GM21447 (cell line): Measurements from ENCODE around the gene STON2.
"Not testable (repeated sequence)": the region's sequence is repeated elsewhere in the genome, so short reads cannot be mapped to it uniquely, and the experiment has no call there.

Experiments
- ATAC-seq: cut with Tn5 transposase; IDR thresholded peaks from one replicate; pipeline ENCODE4 v1.9.1; 2021; ENCODE audit not compliant: unreplicated experiment

STON2 gene, protein sequence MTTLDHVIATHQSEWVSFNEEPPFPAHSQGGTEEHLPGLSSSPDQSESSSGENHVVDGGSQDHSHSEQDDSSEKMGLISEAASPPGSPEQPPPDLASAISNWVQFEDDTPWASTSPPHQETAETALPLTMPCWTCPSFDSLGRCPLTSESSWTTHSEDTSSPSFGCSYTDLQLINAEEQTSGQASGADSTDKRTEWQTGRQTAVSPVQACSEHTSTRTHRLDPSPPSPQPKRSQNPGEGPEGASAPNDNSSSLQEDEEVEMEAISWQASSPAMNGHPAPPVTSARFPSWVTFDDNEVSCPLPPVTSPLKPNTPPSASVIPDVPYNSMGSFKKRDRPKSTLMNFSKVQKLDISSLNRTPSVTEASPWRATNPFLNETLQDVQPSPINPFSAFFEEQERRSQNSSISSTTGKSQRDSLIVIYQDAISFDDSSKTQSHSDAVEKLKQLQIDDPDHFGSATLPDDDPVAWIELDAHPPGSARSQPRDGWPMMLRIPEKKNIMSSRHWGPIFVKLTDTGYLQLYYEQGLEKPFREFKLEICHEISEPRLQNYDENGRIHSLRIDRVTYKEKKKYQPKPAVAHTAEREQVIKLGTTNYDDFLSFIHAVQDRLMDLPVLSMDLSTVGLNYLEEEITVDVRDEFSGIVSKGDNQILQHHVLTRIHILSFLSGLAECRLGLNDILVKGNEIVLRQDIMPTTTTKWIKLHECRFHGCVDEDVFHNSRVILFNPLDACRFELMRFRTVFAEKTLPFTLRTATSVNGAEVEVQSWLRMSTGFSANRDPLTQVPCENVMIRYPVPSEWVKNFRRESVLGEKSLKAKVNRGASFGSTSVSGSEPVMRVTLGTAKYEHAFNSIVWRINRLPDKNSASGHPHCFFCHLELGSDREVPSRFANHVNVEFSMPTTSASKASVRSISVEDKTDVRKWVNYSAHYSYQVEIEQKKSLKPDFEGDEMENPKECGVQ

DNA sequence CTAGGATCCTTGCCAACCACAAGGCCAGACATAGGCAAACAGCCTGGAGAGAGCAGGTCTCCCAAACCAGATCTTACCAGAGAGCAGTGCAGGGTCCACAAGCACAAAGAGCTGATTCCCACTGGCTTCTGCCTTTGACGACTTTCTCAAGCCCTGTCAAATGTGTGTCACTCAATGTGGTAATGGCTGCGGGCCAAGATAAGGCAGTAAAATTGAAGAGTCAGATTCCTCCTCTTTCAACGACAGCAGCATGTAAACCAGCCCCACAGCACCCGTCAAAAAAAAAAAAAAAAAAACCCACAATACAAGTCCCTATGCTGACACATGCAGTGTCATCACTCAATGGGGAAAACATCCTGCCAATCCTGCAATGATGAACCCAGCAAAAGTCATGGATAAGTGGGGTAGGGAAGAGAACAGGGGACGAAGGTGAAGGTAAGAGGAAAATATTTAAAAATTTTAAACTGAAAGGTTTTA is at the start of gene STON2:
Gene STON2, minus strand, starts transcription at position 123 of the 477 bp plus-strand sequence. CDS start 1,942 bp downstream, outside the sequence.
- ATAC-seq, result no peak

DNA sequence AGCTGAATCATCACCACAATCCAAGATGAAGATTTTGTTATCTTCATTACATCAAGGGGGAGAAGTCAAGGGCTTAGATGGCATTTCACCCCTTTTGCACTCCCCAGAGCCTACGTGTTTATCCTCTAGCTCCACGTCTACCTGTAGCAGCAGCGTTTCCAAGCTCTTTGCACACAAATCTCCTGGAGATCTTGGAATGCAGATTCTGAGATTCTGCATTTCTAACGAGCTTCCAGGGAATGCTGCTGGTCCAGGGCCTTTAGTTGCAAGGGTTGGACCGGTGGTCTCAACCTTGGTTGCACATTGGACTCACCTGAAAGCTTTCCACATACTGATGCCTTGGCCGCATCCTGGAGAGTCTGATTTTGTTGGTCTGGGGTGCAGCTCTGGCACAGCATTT is 49.5 kb upstream of the STON2 start:
- ATAC-seq, result no peak

DNA sequence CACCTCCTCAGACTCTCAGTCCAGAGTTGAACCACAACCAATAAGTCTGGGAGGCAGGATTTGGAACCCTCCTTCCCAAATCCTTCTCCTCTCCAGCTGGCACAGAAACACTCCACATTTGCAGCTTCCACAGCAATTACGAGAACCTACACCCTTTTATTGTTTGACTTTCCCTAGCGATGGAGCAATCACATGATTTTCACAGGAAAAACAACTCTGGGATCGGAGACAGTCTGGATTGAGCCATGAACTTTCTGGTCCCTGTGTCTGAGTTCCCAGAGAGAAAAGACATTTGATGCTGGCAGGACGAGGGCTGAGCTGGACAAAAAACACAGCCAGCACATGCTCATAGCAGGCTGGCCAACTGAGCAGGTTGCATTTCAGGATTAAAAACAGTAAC is 49.0 kb upstream of the STON2 start:
- ATAC-seq, result no peak

DNA sequence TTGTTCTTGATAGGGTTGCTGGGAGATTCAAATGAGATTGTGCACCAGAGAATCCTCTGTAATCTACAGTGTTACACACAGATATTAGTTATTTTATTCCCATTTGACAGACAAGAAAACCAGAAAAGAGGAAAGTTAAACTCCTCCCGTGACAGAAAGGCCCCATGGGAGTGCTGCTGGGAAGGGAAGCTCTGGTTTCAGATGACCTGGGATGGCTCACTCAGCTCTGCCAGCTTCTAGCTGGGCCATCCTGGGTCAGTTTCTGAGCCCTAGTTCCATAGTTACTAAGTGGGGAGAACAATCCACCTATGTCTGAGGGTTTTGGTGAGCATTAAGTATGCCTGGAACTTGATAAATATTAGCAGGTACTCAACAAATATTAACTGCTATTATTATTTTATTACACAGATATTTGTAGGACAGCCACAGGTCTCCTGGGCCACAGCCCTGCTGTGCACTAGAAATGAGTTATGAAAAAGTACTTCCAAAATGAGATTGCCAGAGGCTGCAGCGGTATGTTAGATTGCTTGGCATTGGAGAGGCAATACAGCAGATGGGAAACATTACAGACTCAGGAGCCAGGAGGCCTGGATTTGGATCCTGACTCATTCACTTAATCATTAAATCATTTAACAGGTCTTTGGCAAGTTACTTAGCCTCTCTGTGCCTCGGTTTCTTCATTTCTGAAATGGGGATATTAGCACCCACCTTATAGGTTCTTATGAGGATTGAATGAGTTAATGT is 47.1 kb upstream of the STON2 start:
- ATAC-seq, result no peak

DNA sequence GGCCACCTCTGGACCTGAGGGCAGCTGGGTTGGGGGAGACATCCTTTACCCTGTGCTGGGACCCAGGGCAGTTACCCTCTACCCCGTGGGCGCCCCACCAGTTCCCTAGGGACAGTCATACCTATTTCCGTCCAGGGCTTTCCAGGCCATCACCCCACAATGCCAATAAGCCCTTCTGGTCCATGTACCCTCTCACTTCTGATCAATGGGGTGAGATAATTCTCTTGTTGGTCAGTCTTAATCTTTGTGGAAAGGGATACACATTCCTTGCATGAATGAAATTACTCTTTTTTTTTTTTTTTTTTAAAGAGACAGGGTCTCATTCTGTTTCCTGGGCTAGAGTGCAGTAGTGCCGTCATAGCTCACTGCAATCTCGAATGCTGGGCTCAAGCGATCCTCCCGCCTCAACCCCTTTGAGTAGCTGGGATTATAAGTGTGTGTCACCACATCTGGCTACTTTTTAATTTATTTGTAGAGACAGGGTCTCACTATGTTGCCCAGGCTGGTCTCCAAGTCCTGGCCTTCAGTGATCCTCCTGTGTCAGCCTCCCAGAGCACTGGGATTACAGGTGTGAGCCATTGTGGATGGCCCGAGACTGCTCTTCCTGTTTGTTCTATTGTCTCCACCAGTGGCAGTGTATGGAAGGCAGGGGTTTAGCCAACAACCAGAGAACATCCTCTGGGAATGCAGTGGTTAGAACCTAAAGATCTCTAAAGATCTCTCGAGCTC is 46.3 kb upstream of the STON2 start:
- no peak for ATAC-seq

DNA sequence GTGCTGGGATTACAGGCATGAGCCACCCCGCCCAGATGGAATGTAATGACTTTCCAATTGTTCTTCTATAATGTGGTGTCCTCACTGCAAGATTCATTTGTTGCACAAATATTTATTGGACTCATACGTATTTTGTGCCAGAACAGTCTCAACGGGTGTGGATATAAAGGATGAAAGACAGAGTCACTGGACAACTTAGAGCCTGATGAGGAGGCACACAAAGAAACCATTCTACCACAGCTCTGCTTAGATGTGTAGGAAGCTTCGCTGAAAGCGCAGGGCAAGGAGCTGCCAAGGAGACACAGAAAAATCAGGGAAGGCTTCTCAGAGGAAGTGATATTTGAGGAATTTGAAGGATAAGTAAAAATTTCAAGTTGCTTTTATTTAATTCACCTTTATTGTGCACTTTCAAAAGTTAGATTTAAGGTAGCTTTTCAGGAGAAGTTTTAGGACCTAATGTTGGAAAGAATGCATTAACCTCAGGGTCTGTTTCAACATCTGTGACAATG is 41.6 kb upstream of the STON2 start:
- ATAC-seq, result no peak

DNA sequence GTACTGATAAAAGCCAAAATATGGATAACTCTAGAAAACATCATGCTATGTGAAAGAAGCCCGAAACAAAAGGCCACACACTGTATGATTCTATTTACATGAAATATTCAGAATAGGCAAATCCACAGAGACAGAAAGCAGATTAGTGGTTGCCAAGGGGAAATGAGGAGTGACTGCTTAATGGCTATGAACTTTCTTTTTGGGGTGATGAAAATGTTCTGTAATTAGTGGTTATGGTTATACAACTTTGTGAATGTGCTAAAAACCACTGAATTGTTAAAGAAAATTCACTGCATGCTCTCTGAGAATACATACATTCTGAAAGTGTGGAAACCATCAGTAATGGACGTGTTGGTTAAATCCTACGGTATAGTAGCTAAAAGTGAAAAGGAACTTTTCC is 39.9 kb upstream of the STON2 start:
- ATAC-seq, result no peak

DNA sequence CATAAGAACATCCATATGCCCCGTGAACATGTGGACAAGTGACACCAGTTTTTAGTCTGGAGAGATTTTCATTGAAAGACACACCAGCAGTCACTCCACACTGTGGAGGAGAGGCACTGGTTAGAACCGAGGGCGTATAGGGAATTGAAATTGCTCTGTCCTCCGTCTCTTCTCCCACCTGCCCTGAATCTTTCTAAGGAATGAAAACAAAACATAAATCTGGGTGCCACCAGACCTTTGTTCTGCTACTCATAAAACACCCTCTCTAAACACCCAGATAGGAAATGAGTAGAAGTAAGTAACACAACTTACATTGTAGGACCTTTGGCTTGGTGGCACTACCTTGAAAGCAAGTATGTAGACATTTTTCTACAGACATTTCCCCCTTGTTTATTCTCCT is 37.1 kb upstream of the STON2 start:
- ATAC-seq, result no peak

DNA sequence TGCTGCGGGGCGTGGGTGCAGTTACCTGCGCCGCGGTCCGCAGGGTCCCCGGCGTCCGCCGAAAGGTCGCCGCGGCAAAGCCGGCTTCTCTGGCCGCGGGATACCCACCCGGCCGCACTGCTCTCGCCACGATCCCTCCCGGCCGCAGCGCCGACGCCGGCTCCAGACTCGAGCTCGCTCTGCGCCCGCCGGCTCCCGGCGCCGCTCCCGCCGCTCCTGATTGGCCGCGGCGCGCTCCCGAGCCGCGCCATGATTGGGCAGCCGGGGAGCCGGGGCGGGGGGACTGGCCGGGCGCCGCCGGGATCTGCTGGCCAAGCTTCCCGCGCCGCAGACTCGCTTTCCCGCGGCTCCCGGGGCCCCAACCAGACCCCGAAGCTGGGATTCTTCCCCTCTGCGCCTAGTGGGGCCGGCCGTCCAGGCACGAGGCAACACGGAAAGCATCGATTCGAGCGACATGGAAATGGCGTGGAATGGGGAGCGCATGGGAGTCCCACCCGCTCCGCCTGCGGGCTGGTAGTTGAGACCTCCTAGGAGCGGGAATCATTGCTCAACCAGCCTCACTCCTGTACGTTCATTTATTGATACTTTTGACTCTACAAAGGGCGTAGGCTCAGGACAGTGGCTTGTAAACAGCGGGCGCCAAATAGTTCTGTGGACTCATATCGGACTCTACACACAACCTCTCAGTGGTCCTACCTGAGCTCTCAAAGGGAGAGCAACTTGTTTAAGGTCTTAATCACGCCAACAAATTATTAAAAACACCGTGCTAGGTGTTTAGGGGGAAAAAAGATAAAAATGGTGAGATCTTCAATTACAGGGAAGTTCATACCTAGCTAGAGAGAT is 36.4 kb upstream of the STON2 start:
- ATAC-seq, result peak; percentile 74

DNA sequence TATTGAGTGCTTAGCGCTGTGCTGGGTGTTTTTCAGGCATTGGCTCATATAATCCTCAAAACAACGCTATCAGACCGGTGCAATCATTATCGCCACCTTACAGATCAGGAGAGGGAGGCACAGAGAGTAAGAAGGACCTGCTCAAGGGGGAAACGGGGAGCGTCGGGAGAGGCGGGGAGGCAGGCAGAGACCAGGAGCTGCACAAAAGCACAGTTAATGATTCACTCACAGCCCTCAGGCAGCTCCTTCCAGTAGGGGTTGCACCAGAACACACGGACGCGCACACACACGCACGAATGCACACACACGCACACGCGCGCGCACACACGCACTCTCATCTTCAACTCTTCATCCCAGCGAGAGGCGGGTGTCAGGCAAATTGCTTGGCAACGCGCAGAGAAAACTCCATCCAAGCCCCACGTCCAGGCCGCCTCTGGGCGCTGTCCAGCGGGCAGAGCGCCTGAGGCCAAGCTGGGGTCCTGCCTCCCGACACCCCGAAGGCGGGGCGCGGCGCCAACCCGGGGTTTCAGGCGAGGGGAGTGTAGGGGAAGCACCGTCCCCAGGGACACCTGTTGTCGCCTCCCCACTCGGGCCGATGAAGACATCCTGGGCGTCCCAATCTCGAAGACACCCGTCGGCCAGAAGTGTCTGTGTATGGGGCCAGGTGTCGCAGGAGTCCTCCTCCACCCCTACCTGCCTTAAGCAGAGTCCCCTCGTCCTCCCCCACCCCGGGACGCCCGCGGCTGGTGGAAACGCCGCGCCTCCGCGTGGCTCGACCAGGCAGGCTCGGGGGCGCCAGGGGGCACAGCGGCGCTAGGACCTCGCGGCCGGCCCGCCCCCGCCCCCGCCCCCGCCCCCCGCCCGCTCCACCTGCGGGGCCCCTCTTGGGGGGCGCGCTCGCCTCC is 35.5 kb upstream of the STON2 start:
- peak; percentile 44 for ATAC-seq

DNA sequence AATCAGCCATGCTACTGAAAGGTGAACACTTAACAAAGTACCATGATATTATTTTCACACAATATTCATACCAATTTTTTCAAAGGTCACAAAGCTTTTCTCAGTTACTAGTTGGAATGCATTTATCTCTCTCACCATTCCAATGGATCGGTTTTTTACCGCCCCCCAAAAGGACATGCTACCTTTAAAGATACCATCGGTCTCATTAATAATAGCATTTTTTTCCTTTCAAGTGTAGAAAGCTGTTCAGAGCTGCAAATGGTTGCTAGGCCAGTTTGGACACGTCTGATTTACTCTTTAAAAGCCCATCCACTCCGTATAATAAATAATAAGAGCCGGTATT is 34.9 kb upstream of the STON2 start:
- no peak for ATAC-seq

DNA sequence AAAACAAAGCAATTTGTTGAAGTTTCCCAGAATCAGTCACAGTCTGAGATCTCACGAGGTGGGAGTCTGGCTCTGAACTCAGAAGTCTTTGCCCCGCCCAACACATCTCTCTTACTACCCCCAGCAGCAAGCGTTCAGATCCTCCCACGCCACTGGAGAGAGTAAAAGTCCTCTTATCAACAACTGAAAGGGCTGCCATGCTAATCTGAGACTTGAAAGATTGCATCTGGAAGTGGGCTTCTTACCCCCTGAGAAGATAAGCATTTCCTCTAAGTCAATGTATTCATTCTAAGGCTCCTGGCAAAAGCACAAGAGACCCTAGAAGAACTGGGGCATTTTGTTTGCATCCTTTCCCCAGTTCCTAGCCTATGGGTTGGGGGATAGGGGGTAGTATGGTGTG is 34.1 kb upstream of the STON2 start:
- no peak for ATAC-seq

DNA sequence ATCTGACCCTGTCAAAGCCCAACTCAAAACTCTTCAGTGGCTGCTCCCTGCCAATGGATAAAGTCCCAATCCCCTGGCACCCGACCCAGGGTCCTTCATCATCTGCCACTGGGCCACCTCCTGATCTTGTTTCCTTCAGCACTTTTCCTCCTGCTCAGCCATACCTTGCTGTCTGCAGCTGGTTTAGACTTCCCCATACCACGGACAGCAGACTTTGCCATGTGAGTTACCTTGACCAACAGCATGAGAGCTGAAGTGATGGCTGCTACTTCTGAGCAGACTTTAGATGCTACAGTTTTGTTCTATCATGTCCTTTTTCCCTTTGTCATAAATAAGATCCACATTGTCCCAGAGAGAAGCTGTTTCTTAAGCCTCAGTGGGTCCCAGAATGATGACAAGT is 33.3 kb upstream of the STON2 start:
- no peak for ATAC-seq

DNA sequence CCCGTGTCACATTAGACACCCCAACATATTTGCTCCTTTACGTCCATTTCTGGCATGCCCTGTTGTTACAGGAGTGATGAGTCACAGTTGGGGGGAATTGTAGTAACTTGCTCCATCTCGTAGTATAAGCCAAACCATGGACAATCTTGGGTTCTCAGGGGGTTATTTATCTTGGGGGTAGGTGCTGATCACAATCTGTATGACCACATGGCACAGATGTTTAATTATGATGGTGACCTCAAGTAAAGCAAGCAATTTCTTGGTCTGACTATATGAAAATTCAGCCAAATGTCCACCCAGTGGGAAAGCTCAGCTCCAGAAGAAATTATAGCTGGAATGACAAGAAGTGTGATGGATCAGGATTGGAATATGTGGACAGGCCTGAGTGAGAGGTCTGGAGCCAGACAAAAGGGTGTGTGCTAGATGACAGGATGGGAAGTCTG is 32.1 kb upstream of the STON2 start:
- ATAC-seq, result no peak

DNA sequence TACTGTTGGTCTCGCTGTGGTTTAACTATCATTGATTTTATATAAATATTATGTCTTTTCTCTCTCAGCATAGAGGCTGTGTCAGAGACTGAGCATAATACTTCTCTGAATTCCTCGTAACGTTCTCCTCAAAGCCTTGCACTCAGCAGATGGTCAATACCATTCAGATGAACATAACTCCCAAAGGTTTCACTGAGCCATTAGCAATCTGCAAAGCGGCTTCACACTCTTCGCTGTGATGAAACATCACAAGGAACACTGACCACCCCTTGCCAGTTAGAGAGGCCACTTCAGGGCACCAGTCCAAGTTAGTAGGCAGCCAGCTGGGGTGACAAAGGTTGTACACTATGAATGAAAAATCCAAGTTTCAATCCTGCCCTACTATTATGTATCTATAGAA is 30.1 kb upstream of the STON2 start:
- no peak for ATAC-seq

DNA sequence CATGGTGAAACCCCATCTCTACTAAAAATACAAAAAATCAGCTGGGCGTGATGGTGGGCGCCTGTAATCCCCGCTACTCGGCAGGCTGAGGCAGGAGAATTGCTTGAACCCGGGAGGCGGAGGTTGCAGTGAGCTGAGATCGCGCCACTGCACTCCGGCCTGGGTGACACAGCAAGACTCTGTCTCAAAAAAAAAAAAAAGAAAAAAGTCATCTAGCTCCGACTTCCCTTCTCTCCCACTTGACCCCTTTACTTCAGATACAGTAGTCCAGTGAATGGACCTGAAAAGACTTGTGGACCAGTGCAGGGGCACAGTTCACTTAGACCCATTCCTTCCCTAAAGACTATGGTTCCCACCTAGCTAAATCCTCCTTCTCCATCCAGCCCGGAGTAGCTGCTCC is 29.6 kb upstream of the STON2 start:
- ATAC-seq, result not testable (repeated sequence)

DNA sequence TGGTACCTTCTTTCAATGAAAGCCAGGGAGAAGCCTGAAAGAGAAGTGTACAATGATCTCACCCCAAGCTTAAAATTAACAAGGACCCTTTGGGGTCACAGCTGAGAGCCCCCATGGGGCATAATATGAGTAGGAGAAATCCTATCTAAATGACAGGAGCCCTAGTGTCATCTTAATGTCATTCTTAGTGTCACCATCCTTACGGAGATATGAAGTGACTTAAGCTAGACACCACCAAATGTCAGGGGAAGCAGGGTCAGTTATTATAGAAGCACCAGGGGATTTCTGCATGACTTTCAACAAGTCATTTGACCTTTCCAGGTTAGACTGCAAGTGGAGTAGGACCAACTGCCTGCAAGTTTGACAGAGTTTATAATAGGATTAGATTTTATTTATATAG is 28.9 kb upstream of the STON2 start:
- ATAC-seq, result no peak

DNA sequence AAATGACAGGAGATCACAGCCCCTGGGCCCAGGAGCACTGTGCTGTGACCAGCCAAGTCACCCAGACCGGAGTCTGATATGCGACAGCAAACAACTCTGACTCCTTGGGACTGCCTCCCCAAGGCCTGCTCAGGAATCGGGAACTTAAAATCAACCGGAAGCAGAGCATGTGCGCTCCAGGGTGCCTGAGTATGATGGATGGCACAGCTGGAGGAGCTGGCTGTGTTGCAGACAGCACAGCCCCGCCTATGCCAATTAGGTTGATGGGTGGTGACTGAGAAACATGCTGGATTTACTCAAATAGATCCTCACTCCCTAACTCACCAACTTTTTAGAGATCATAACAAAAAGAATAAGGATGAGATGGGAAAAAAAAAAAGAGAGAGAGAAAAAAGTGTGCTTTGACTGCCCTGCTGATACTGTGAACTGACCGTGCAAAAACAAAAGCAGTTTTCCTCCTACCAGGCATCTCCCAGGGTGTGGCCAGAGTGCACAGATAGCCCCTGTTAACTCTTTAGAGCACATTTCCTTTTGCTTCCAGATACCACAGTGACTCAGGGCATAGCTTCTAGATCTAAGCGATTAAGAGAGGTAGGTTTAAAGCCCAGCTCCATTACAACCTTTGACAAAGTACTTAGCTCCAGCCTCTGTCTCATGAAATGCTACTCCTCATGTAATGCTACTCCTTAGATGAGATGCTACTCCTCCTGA is 27.4 kb upstream of the STON2 start:
- ATAC-seq, result no peak
